ENCODE results near the gene CDC20B. TPM values are rescaled to one million over a fixed set of nuclear protein-coding genes. Genes with fewer than 3 reads are reported as not detected.

Gene CDC20B
- total and polyA plus RNA-seq, 2 experiments from 2014 or later = 0.20 TPM; not detected in 1

DNA sequence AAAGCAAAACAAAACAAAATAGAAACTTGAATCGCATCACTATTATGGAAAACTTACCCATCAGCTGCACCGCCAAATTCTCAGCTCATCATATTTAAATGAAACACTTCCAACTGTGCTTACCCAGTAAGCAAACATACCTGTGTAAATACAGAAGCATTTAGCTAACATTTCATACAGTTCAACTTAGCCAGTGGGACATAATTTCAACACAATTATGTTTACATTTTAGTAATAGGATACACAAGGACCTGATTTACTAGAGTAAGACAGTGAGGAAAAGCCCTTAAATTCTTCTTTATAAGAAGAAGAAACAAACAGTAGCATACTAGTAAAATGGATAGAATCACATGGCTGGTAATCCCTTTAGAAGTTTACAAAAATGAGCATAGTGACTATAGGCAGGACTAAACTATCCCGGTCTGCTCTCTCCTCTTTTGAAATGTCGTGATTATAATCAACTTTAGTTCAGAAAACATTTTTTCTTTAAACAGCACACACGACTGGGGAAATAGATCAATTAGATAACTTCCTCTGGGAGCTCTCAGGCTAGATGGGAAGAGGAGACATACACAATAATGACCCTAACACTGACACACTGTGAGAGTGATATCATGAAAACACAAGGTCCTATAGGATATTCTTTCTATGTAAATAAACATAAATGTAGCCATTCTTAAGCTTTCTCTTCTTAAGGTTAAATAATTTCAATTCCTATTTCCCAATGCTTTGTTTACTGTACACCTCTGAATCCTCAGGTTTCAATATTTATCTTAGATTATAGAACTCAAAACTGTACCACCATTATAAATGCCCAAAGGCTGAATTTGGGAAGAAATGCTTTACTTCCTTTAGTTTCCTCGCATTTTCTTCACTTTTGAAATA lies 15.9 kb upstream of the CDC20B start:
- Histone ChIP-seq H3K36me3 (ENCODE audit: low read depth) (no peaks in the 10 kb centered on the region), H3K27me3 (replicated peaks; ENCODE audit: insufficient read depth) (peaks cover 73% of the 10 kb centered on the region), H3F3A (ENCODE audit: insufficient read depth) (no peaks in the 10 kb centered on the region), H2AFZ (no peak overlapping the region), H3K9me2 (ENCODE audit: insufficient read depth) (no peaks in the 10 kb centered on the region), H3K4me1 (ENCODE audit: insufficient read depth) (no peaks in the 10 kb centered on the region), H3K4me2 (ENCODE audit: unreplicated experiment) (no peak overlapping the region), H3K9me3 (ENCODE audit: low read depth) (no peaks in the 10 kb centered on the region), H3K9ac (no peak overlapping the region), H3K27ac (no peak overlapping the region), H3K4me3 (no peak overlapping the region), H4K20me1 (ENCODE audit: insufficient read depth) (no peaks in the 10 kb centered on the region), H3K79me2 (ENCODE audit: insufficient read depth) (no peaks in the 10 kb centered on the region)
- 60% methylated on average over 6 of the region's 6 CpGs for WGBS, 2 experiments (ENCODE audit: low coverage in 1 of 2, low lambda C conversion rate in 2 of 2, missing lambda C conversion rate in 2 of 2)
- no peak for TF ChIP-seq EZH2 (IDR thresholded peaks at IDR 0.05; ENCODE audit: insufficient read depth, poor library complexity, severe bottlenecking)
- TF ChIP-seq EZH2phosphoT487 (IDR thresholded peaks at IDR 0.05; ENCODE audit: insufficient read depth, low read depth) = no peak
- in situ Hi-C loops (cut with MboI) = loop anchor here (25.0 kb wide), 1 partner anchor 498 kb away; no protein-coding TSS in a partner anchor
- DNase-seq = no peak

GRCh38 chr5:55187370-55187769 lies 14.4 kb upstream of the CDC20B start:
- DNase-seq = peak; percentile 10
- no peak overlapping the region for H3K9ac ChIP-seq
- H3K9me2 ChIP-seq (ENCODE audit: insufficient read depth) = no peaks in the 10 kb centered on the region
- no peak overlapping the region for H2AFZ ChIP-seq
- no peaks in the 10 kb centered on the region for H4K20me1 ChIP-seq (ENCODE audit: insufficient read depth)
- H3K4me2 ChIP-seq (ENCODE audit: unreplicated experiment) = no peak overlapping the region
- in situ Hi-C loops (cut with MboI) = loop anchor here (25.0 kb wide), 1 partner anchor 500 kb away; no protein-coding TSS in a partner anchor
- no peaks in the 10 kb centered on the region for H3K36me3 ChIP-seq (ENCODE audit: low read depth)
- TF ChIP-seq EZH2 (IDR thresholded peaks at IDR 0.05; ENCODE audit: insufficient read depth, poor library complexity, severe bottlenecking) = no peak
- no peak for TF ChIP-seq EZH2phosphoT487 (IDR thresholded peaks at IDR 0.05; ENCODE audit: insufficient read depth, low read depth)
- 67 to 69% methylated on average over 4 of the region's 4 CpGs for WGBS, 2 experiments (ENCODE audit: low coverage in 1 of 2, low lambda C conversion rate in 2 of 2, missing lambda C conversion rate in 2 of 2)
- no peaks in the 10 kb centered on the region for H3K9me3 ChIP-seq (ENCODE audit: low read depth)
- H3F3A ChIP-seq (ENCODE audit: insufficient read depth) = no peaks in the 10 kb centered on the region
- no peak overlapping the region for H3K4me3 ChIP-seq
- H3K27me3 ChIP-seq (replicated peaks; ENCODE audit: insufficient read depth) = peaks cover 74% of the 10 kb centered on the region
- no peaks in the 10 kb centered on the region for H3K79me2 ChIP-seq (ENCODE audit: insufficient read depth)
- no peaks in the 10 kb centered on the region for H3K4me1 ChIP-seq (ENCODE audit: insufficient read depth)
- no peak overlapping the region for H3K27ac ChIP-seq

- in situ Hi-C loops (cut with MboI) = loop anchor here (25.0 kb wide), 1 partner anchor 507 kb away; no protein-coding TSS in a partner anchor
- Histone ChIP-seq H3K9ac (no peak overlapping the region), H3K9me2 (ENCODE audit: insufficient read depth) (no peaks in the 10 kb centered on the region), H3K4me3 (no peak overlapping the region), H3K4me1 (ENCODE audit: insufficient read depth) (0 out of 2 replicates have a peak, but pooled peaks cover 4% of the 10 kb centered on the region), H3K27me3 (replicated peaks; ENCODE audit: insufficient read depth) (peaks cover 90% of the 10 kb centered on the region), H3K4me2 (ENCODE audit: unreplicated experiment) (no peak overlapping the region), H2AFZ (no peak overlapping the region), H3F3A (ENCODE audit: insufficient read depth) (no peaks in the 10 kb centered on the region), H4K20me1 (ENCODE audit: insufficient read depth) (no peaks in the 10 kb centered on the region), H3K9me3 (ENCODE audit: low read depth) (no peaks in the 10 kb centered on the region), H3K36me3 (ENCODE audit: low read depth) (no peaks in the 10 kb centered on the region), H3K79me2 (ENCODE audit: insufficient read depth) (no peaks in the 10 kb centered on the region), H3K27ac (no peak overlapping the region)
- no peak for DNase-seq
- WGBS, 2 experiments (ENCODE audit: low coverage in 1 of 2, low lambda C conversion rate in 2 of 2, missing lambda C conversion rate in 2 of 2) = 0 to 5% methylated on average over 1 of the region's 1 CpG
- TF ChIP-seq EZH2 (IDR thresholded peaks at IDR 0.05; ENCODE audit: insufficient read depth, poor library complexity, severe bottlenecking) (no peak), EZH2phosphoT487 (IDR thresholded peaks at IDR 0.05; ENCODE audit: insufficient read depth, low read depth) (no peak)
Measured at GRCh38 chr5:55180016-55180415, 7.0 kb upstream of the CDC20B start.

DNA sequence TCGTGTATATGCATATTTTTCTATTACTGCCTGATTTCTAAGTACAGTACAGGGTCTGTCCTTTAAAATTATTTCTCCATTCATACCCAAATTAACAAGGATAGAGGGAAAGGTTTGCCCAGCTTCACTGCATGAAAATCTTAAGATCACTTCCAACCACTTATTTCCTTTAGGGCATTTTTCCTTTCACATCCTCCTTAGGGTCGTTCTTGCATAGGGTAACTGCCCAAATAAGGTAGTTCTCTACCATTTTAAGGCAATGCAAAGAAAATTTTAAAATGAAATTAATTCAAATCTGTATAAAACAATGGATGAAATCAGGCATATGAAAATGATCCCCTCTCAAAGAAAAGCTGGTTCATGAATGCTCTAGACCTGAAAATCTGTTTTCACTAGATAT lies 4.1 kb upstream of the CDC20B start:
- Histone ChIP-seq H3K27me3 (replicated peaks; ENCODE audit: insufficient read depth) (peaks cover 82% of the 10 kb centered on the region), H3K79me2 (ENCODE audit: insufficient read depth) (no peaks in the 10 kb centered on the region), H3K4me3 (peak overlapping the region; percentile 60; the same call in 1 of the 2 replicates), H3K4me2 (ENCODE audit: unreplicated experiment) (no peak overlapping the region), H3K9me3 (ENCODE audit: low read depth) (no peaks in the 10 kb centered on the region), H3K9me2 (ENCODE audit: insufficient read depth) (no peaks in the 10 kb centered on the region), H3K9ac (no peak overlapping the region), H3F3A (ENCODE audit: insufficient read depth) (no peaks in the 10 kb centered on the region), H3K36me3 (ENCODE audit: low read depth) (no peaks in the 10 kb centered on the region), H2AFZ (no peak overlapping the region), H4K20me1 (ENCODE audit: insufficient read depth) (no peaks in the 10 kb centered on the region), H3K4me1 (ENCODE audit: insufficient read depth) (peaks cover 16% of the 10 kb centered on the region), H3K27ac (no peak overlapping the region)
- in situ Hi-C loops (cut with MboI) = loop anchor here (25.0 kb wide), 1 partner anchor 510 kb away; no protein-coding TSS in a partner anchor
- no peak for TF ChIP-seq EZH2 (IDR thresholded peaks at IDR 0.05; ENCODE audit: insufficient read depth, poor library complexity, severe bottlenecking)
- 0 out of 2 replicates have a peak, but pooled peaks have one; percentile 27 for TF ChIP-seq EZH2phosphoT487 (IDR thresholded peaks at IDR 0.05; ENCODE audit: insufficient read depth, low read depth)
- 52% methylated on average over 2 of the region's 2 CpGs for WGBS, 2 experiments (ENCODE audit: low coverage in 1 of 2, low lambda C conversion rate in 2 of 2, missing lambda C conversion rate in 2 of 2)
- no peak for DNase-seq
